Nephron (organoid): ENCODE data around the gene TXNDC16.

Experiments
- H3K27ac Mint-ChIP-seq, 3 experiments: 2 replicates each; pipeline ENCODE4 v1.8.0; 2020; ENCODE audit warnings: mixed read lengths in 3 of 3, mild to moderate bottlenecking in 2 of 3, moderate library complexity in 1 of 3
- H3K27me3 Mint-ChIP-seq: 2 replicates; pipeline ENCODE4 v1.8.0; 2021; ENCODE audit warnings: low read depth, mild to moderate bottlenecking, moderate library complexity, mixed read lengths
- H3K36me3 Mint-ChIP-seq: 2 replicates; pipeline ENCODE4 v1.8.0; 2020; ENCODE audit warnings: low read depth, mixed read lengths
- H3K4me1 Mint-ChIP-seq: 2 replicates; pipeline ENCODE4 v1.8.0; 2020; ENCODE audit warnings: mixed read lengths
- H3K4me3 Mint-ChIP-seq, 3 experiments: 2 replicates each; pipeline ENCODE4 v1.8.0; 2020; ENCODE audit warnings: mild to moderate bottlenecking in 3 of 3, mixed read lengths in 3 of 3, moderate library complexity in 2 of 3
- H3K9me3 Mint-ChIP-seq: 2 replicates; pipeline ENCODE4 v1.8.0; 2020; ENCODE audit warnings: mixed read lengths
- CTCF ChIP-seq, 3 experiments: fragments of 200-600 bp; sonication (generic); IDR thresholded peaks; one replicate each; pipeline ENCODE4 v1.5.0; 2021; ENCODE audit warnings: antibody characterized with exemption in 3 of 3; ENCODE audit not compliant: unreplicated experiment in 3 of 3

TXNDC16 gene

GRCh38 chr14:52427460-52427859 lies 124.8 kb downstream of the TXNDC16 start:
- Mint-ChIP-seq H3K36me3 (no peaks in the 10 kb centered on the region), H3K4me1 (no peaks in the 10 kb centered on the region), H3K27ac (no peak overlapping the region), H3K9me3 (no peaks in the 10 kb centered on the region), H3K4me3 (no peak overlapping the region), H3K27me3 (no peaks in the 10 kb centered on the region)
- TF ChIP-seq CTCF (IDR thresholded peaks at IDR 0.05; ENCODE audit: unreplicated experiment in 3 of 3) = no peak

- H3K27me3 Mint-ChIP-seq = no peaks in the 10 kb centered on the region
- TF ChIP-seq CTCF (IDR thresholded peaks at IDR 0.05; ENCODE audit: unreplicated experiment in 3 of 3) = no peak
- peak overlapping the region in 1 of 3 experiments; percentile 51 for H3K27ac Mint-ChIP-seq
- H3K36me3 Mint-ChIP-seq = no peaks in the 10 kb centered on the region
- H3K9me3 Mint-ChIP-seq = no peaks in the 10 kb centered on the region
- no peak overlapping the region for H3K4me3 Mint-ChIP-seq
- no peaks in the 10 kb centered on the region for H3K4me1 Mint-ChIP-seq
These were observed 129.5 kb downstream of the TXNDC16 start for GRCh38 chr14:52422650-52423356.

- H3K4me1 Mint-ChIP-seq = peaks cover 16% of the 10 kb centered on the region
- H3K9me3 Mint-ChIP-seq = no peaks in the 10 kb centered on the region
- no peak overlapping the region for H3K27ac Mint-ChIP-seq
- H3K27me3 Mint-ChIP-seq = no peaks in the 10 kb centered on the region
- no peak for TF ChIP-seq CTCF (IDR thresholded peaks at IDR 0.05; ENCODE audit: unreplicated experiment in 3 of 3)
- H3K36me3 Mint-ChIP-seq = no peaks in the 10 kb centered on the region
- H3K4me3 Mint-ChIP-seq = no peak overlapping the region
These were observed 135.2 kb downstream of the TXNDC16 start for GRCh38 chr14:52417139-52417538.

- no peak for TF ChIP-seq CTCF (IDR thresholded peaks at IDR 0.05; ENCODE audit: unreplicated experiment in 3 of 3)
- H3K4me1 Mint-ChIP-seq = peaks cover 18% of the 10 kb centered on the region
These were observed 138.4 kb downstream of the TXNDC16 start for GRCh38 chr14:52413729-52414408.

GRCh38 chr14:52412426-52412825 lies 139.9 kb downstream of the TXNDC16 start:
- peak overlapping the region; percentile 81 to 86 (median 82) for H3K27ac Mint-ChIP-seq
- H3K36me3 Mint-ChIP-seq = no peaks in the 10 kb centered on the region
- peaks cover 18% of the 10 kb centered on the region for H3K4me1 Mint-ChIP-seq
- no peak for TF ChIP-seq CTCF (IDR thresholded peaks at IDR 0.05; ENCODE audit: unreplicated experiment in 3 of 3)
- no peaks in the 10 kb centered on the region for H3K9me3 Mint-ChIP-seq
- no peak overlapping the region for H3K4me3 Mint-ChIP-seq
- no peaks in the 10 kb centered on the region for H3K27me3 Mint-ChIP-seq

More at GRCh38 chr14:52413729-52414408, 138.4 kb downstream of the TXNDC16 start:
- H3K27ac Mint-ChIP-seq = peak overlapping the region; percentile 19 to 50 (median 37)
- no peaks in the 10 kb centered on the region for H3K27me3 Mint-ChIP-seq
- H3K4me3 Mint-ChIP-seq = no peak overlapping the region
- H3K36me3 Mint-ChIP-seq = no peaks in the 10 kb centered on the region
- no peaks in the 10 kb centered on the region for H3K9me3 Mint-ChIP-seq
